ENCODE data around the gene GLYR1.

- no peak for TF ChIP-seq CTCF (conservative IDR thresholded peaks at IDR 0.05; ENCODE audit: low read depth in 2 of 2)
- TF ChIP-seq POLR2AphosphoS5 (IDR thresholded peaks at IDR 0.05; ENCODE audit: low read depth), result no peak
- no peak for TF ChIP-seq REST (IDR thresholded peaks at IDR 0.05; ENCODE audit: unreplicated experiment)
- no peak for TF ChIP-seq EZH2phosphoT487 (IDR thresholded peaks at IDR 0.05; ENCODE audit: unreplicated experiment)
- TF ChIP-seq, protein P1, sequence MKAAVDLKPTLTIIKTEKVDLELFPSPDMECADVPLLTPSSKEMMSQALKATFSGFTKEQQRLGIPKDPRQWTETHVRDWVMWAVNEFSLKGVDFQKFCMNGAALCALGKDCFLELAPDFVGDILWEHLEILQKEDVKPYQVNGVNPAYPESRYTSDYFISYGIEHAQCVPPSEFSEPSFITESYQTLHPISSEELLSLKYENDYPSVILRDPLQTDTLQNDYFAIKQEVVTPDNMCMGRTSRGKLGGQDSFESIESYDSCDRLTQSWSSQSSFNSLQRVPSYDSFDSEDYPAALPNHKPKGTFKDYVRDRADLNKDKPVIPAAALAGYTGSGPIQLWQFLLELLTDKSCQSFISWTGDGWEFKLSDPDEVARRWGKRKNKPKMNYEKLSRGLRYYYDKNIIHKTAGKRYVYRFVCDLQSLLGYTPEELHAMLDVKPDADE (IDR thresholded peaks at IDR 0.05), result no peak
- no peak for TF ChIP-seq EZH2 (IDR thresholded peaks at IDR 0.05; ENCODE audit: low read depth, unreplicated experiment)
- no peak for TF ChIP-seq CREB1 (CRISPR knock-in tag; IDR thresholded peaks at IDR 0.05; ENCODE audit: low read depth)
- TF ChIP-seq ZNF114 (CRISPR knock-in tag; IDR thresholded peaks at IDR 0.05), result no peak
These were observed 48.3 kb upstream of the GLYR1 start for GRCh38 chr16:4895366-4895765.

Data from GM23338 (cell line).